NCI-H1417 (cell line): ENCODE results near the gene ERC2.

Experiments
- DNase-seq, 3 experiments: peaks; one replicate each; lab custom pipeline; 2025; lab: John Stamatoyannopoulos, UW

ERC2 gene

GRCh38 chr3:55556619-55557537, 911.4 kb downstream of the ERC2 start:
- DNase-seq: no peak

GRCh38 chr3:55555873-55556618, 912.2 kb downstream of the ERC2 start:
- DNase-seq: no peak

GRCh38 chr3:55554634-55555425, 913.4 kb downstream of the ERC2 start:
- no peak for DNase-seq

- no peak for DNase-seq
These were observed 916.6 kb downstream of the ERC2 start for GRCh38 chr3:55551644-55552043.

GRCh38 chr3:55549177-55549576, 919.1 kb downstream of the ERC2 start:
- no peak for DNase-seq

- no peak for DNase-seq
These were observed 921.2 kb downstream of the ERC2 start for GRCh38 chr3:55546866-55547669.

- no peak for DNase-seq
These were observed 922.3 kb downstream of the ERC2 start for GRCh38 chr3:55545995-55546394.

GRCh38 chr3:55544219-55544618, 924.0 kb downstream of the ERC2 start:
- DNase-seq: peak in 1 of 3 experiments; percentile 10

GRCh38 chr3:55543181-55543614, 925.1 kb downstream of the ERC2 start:
- DNase-seq: no peak

GRCh38 chr3:55541456-55541855, 926.8 kb downstream of the ERC2 start:
- DNase-seq: no peak

- DNase-seq: no peak
These were observed 927.3 kb downstream of the ERC2 start for GRCh38 chr3:55541016-55541415.

GRCh38 chr3:55540579-55540978, 927.7 kb downstream of the ERC2 start:
- DNase-seq: no peak

GRCh38 chr3:55538158-55538557, 930.1 kb downstream of the ERC2 start:
- DNase-seq: peak in 2 of 3 experiments; percentile 23 to 69

- no peak for DNase-seq
These were observed 930.7 kb downstream of the ERC2 start for GRCh38 chr3:55537563-55537962.

GRCh38 chr3:55537129-55537528, 931.1 kb downstream of the ERC2 start:
- no peak for DNase-seq

- no peak for DNase-seq
These were observed 933.4 kb downstream of the ERC2 start for GRCh38 chr3:55534876-55535275.

GRCh38 chr3:55532806-55533205, 935.5 kb downstream of the ERC2 start:
- no peak for DNase-seq

- DNase-seq: peak in 1 of 3 experiments; percentile 3
These were observed 936.9 kb downstream of the ERC2 start for GRCh38 chr3:55531321-55531720.

GRCh38 chr3:55527361-55527760, 940.9 kb downstream of the ERC2 start:
- no peak for DNase-seq

- peak in 2 of 3 experiments; percentile 3 to 10 for DNase-seq
These were observed 941.8 kb downstream of the ERC2 start for GRCh38 chr3:55526332-55527030.

GRCh38 chr3:55525436-55525835, 942.8 kb downstream of the ERC2 start:
- no peak for DNase-seq
